GM06990 (cell line): ENCODE results near the gene MRPL54.

ENCODE experiments used
- DNase-seq: peaks from one replicate; pipeline ENCODE4 v3.0.0-alpha.2; 2011; ENCODE audit not compliant: insufficient read length; ENCODE audit errors: extremely low read depth
- H3K27me3 ChIP-seq: replicated peaks from 2 replicates; pipeline ENCODE4 v1.6.0; 2011; ENCODE audit warnings: low read length; ENCODE audit not compliant: control insufficient read depth, insufficient read depth
- H3K36me3 ChIP-seq: 2 replicates; pipeline ENCODE4 v1.5.1; 2011; ENCODE audit warnings: low read length; ENCODE audit not compliant: control insufficient read depth, insufficient read depth
- H3K4me3 ChIP-seq: replicated peaks from 2 replicates; pipeline ENCODE4 v1.5.1; 2011; ENCODE audit warnings: low read depth, mild to moderate bottlenecking, control low read depth, low read length
- CTCF ChIP-seq: IDR thresholded peaks from 2 replicates; pipeline ENCODE4 v1.5.1; 2011; ENCODE audit warnings: low read length, control low read depth, mild to moderate bottlenecking, inconsistent platforms; ENCODE audit not compliant: insufficient read depth, poor library complexity, severe bottlenecking

Gene MRPL54

GRCh38 chr19:3721887-3722442, 40.5 kb upstream of the MRPL54 start:
- Histone ChIP-seq H3K27me3 (no peaks in the 10 kb centered on the region; the same call in 1 of the 2 replicates), H3K36me3 (no peaks in the 10 kb centered on the region), H3K4me3 (no peak overlapping the region)
- no peak for DNase-seq
- no peak for TF ChIP-seq CTCF

DNA sequence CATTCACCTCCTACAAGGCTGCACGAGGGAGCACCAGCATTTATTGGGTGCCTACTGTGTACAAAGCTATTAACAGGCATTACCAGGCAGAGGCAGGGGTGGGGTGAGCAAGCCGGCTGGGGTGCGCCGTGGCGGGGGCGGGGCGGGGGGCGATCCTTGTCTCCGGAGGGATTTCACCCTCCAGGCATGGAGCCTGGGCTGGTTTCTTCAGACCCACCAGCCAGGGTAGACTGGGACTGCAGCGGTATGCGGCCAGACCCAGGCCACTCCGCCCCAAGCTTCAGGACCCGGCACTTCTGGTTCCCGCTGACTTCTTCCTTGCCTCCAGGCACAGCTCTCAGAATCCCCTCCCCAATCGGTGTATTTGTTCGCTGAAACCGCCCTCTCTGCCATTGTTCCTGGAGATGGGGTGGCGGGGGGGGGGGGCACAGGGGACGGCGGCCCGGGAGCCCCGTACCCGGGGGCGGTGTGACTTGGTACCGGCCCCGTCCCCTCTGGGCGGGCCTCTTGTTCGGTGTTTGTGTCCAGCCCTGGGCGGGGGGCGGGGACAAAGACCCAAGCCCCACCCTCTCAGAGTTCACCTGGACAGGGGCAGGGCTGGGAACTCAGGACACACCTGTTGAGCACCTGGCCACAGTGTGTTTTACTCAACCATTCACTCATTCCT, 39.9 kb upstream of the MRPL54 start:
- Histone ChIP-seq H3K27me3 (no peaks in the 10 kb centered on the region; the same call in 1 of the 2 replicates), H3K36me3 (no peaks in the 10 kb centered on the region), H3K4me3 (no peak overlapping the region)
- no peak for DNase-seq
- no peak for TF ChIP-seq CTCF

DNA sequence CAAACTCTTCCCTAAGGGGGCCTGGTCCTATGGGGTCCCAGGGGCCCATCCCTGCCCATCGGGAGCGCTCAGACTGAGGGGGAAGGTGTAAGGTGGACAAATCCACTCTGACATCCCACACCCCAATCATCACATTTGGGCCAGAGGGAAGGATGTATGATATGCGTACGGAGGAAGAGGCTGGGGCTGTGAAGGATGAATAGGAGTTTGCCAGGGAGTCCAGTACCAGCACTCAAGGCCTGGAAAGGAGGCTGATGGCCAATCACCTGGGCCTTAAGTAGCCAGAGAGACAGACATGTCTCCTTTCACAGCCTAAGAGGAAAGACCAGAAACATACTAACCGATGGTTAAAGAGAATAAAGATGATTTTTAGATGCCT, 39.4 kb upstream of the MRPL54 start:
- DNase-seq, result no peak
- no peaks in the 10 kb centered on the region for H3K36me3 ChIP-seq
- TF ChIP-seq CTCF, result no peak
- no peak overlapping the region for H3K4me3 ChIP-seq
- no peaks in the 10 kb centered on the region; the same call in 1 of the 2 replicates for H3K27me3 ChIP-seq

DNA sequence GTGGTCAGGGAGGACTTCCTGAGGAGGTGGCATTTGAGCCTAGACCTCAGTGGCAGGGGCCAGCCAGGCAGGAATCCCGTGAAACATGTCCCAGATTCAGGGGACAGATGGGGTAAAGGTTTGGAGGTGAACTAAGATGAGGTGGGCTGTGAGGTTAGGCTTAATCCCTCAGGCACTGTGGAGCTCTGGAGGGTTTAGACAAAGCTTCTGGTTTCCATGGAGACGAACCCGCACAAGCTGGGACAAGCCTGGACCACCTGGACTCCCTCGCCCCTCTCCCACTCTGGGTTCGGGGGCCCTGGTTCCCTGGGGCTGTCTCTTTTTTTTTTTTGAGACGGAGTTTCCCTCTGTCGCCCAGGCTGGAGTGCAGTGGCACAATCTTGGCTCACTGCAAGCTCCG, 38.6 kb upstream of the MRPL54 start:
- no peaks in the 10 kb centered on the region for H3K36me3 ChIP-seq
- DNase-seq, result no peak
- no peak for TF ChIP-seq CTCF
- H3K4me3 ChIP-seq, result no peak overlapping the region
- no peaks in the 10 kb centered on the region; the same call in 1 of the 2 replicates for H3K27me3 ChIP-seq

GRCh38 chr19:3725121-3725520, 37.4 kb upstream of the MRPL54 start:
- DNase-seq, result no peak
- TF ChIP-seq CTCF, result no peak
- no peaks in the 10 kb centered on the region; the same call in 1 of the 2 replicates for H3K27me3 ChIP-seq
- no peak overlapping the region for H3K4me3 ChIP-seq
- no peaks in the 10 kb centered on the region for H3K36me3 ChIP-seq
